ENCODE results near the gene FAM222B.
"Not testable (repeated sequence)": the region's sequence is repeated elsewhere in the genome, so short reads cannot be mapped to it uniquely, and the experiment has no call there.

Gene FAM222B

DNA sequence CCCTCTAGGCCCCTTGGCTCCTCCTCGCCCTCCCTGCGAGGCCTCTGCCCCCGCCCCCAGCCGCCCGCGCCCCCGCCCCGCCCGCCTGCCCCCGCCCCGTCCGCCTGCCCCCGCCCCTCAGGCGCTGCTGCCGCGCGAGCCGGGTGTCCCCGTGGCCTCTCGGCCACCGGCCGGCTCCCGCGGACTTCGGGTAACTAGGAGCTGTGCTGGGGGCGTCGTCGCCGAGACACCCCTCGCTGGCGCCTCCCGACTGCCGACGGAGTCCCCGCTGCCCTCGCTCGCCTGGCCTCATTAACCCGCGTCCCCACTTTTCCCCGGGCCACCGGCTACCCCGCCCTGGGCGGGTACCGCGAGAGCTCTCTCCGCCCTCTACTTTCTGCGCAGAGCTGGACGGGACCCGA lies 116.4 kb downstream of the FAM222B start, which contains the start of gene TLCD1:
Gene TLCD1 (minus strand): TSS at position 8 of the 401 bp plus-strand sequence. CDS start 136 bp downstream, outside the sequence.
- DNase-seq, result peak; percentile 80

DNA sequence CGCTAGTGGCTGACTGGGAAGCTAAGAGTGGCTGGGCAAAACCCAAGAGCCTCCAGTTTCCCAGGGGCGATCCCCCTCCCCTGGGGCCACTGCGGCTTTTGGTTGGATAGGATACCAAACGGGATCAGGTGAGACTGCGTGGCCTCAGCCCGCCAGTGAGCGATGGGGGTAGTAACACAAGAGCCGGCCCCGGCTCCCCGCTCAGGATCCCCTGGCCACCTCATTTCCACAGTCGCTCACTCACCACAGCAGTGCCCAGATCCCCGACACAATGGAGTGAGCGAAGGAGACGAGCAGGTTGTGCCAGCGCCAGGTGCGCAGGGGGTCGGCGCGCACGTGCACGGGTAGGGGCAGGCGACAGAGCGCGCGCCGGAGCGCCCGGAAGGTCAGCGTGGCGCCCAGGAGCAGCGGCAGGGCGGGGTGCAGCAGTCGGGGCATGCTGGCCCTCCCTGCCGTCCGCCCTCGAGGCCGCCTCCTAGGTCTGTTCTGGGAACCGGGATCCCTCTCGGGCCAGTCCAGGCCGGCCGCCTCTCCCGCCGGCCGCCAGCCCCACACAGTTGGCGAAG lies 116.8 kb downstream of the FAM222B start:
- DNase-seq, result peak; percentile 77

GRCh38 chr17:28725166-28725659 lies 117.4 kb downstream of the FAM222B start:
- no peak for DNase-seq

GRCh38 chr17:28724500-28725165 lies 118.0 kb downstream of the FAM222B start:
- no peak for DNase-seq

- DNase-seq, result not testable (repeated sequence)
Observed at GRCh38 chr17:28723836-28724499, 118.6 kb downstream of the FAM222B start.

DNA sequence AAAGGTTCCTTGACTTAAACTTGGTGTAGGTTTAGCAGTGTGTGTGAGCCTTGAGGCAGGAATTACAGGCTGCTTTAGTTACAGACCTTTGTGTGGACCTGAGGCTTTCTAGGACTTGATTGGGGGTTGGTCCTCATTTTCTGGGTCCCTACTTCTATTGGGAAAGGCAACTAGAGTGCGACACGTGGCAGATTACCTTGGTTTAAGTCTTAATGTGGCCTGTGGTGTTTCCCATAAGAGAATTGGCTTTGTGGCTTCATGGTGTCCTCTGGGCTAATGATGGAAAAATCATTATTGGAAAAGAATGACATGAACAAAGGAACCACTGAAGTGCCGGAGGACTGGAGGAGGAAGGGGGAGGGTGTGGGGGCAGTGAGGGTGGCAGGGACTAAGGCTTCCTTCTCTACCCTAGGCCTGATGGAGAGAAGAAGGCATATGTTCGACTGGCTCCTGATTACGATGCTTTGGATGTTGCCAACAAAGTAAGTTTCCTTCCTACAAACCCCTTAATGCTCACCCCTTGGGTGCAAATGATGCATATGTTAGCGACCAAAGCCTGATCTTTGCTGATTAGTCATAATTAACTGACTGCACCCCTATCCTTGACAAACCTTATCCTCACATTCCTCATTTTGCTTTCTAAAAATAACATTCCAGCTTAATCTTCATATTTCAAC lies 119.3 kb downstream of the FAM222B start:
- DNase-seq, result no peak

- no peak for DNase-seq
Observed at GRCh38 chr17:28722417-28723158, 120.0 kb downstream of the FAM222B start.

DNA sequence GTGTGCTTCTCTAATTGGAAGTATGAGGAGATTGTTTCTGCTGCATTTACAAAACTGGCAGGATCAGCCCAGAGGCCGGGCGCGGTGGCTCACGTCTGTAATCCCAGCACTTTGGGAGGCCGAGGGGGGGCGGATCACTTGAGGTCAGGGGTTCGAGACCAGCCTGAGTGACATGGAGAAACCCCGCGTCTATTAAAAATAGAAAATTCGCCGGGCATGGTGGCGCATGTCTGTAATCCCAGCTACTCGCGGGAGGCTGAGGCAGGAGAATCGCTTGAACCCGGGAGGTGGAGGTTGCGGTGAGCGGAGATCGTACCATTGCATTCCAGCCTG lies 121.6 kb downstream of the FAM222B start:
- DNase-seq, result not testable (repeated sequence)

DNA sequence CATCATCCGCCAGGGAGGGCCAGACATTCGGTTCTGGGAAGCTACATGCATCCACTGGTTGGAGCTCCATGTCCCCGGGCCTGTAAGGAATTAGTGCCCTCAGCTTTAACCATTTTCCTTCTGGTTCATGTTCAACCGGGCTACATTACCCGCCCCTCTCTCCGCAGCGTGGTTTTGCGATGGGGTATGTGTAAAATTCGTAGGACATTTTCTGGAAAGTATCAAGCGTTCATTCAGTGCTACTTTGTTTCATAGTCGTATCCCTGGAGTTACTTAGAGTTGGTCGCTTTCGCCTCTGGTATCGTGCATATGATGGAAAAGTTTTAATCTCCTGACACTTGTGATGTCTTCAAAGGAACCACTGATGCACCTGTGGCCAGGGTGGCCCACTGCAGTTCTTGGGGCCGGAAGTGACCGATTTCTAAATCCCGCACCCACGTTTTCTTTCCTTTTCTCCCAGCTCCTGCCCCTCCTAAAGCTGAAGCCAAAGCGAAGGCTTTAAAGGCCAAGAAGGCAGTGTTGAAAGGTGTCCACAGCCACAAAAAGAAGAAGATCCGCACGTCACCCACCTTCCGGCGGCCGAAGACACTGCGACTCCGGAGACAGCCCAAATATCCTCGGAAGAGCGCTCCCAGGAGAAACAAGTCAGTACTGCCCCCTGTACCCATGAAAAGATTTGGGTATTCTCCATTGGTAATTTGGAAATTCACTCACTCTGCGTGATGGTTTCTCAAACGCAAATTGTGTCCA lies 122.2 kb downstream of the FAM222B start:
- DNase-seq, result peak; percentile 62

GRCh38 chr17:28719021-28719433 lies 123.6 kb downstream of the FAM222B start:
- DNase-seq, result no peak

DNA sequence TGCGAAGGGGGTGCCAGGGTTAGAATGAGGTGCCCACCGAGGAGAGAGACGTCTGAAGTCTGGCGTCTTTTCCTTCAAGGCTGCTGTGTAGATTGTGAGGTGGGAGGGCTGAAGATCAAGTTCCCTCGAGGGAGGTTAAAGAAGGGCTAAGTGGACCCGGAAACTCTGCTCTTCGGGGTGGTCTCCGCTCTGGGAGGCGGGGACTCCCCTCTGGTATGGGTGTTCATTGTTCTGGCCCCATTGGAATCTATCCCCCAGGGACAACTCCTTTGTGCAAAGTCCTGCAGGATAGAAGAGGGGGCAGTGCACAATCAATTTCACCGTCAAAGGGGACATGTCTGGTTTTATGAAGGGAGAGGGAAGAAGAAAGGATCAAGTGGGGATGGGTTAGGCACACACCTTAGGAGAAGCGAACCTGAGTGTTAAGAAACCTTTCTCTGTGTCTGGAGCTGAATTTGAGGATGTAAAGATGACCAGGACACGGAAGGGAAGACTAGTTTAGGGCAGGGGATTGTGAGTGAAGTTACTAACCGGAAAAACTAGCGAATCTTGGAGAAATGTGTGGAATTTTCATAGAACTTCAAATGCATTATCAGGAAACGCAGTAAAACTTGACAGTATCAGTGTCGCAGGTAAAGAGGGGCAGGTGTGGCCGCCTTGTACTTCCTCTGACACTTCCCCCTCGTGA lies 124.1 kb downstream of the FAM222B start:
- DNase-seq, result no peak

- DNase-seq, result no peak
Observed at GRCh38 chr17:28717578-28718332, 124.8 kb downstream of the FAM222B start, which contains the start of gene RAB34. RAB34 (minus strand) TSS chr17:28717868; CDS start chr17:28717266, 602 bp downstream.

- no peak for DNase-seq
Observed at GRCh38 chr17:28716740-28717577, 125.6 kb downstream of the FAM222B start.

- no peak for DNase-seq
Observed at GRCh38 chr17:28715217-28715616, 127.4 kb downstream of the FAM222B start.

GRCh38 chr17:28714281-28714680 lies 128.3 kb downstream of the FAM222B start:
- no peak for DNase-seq

DNA sequence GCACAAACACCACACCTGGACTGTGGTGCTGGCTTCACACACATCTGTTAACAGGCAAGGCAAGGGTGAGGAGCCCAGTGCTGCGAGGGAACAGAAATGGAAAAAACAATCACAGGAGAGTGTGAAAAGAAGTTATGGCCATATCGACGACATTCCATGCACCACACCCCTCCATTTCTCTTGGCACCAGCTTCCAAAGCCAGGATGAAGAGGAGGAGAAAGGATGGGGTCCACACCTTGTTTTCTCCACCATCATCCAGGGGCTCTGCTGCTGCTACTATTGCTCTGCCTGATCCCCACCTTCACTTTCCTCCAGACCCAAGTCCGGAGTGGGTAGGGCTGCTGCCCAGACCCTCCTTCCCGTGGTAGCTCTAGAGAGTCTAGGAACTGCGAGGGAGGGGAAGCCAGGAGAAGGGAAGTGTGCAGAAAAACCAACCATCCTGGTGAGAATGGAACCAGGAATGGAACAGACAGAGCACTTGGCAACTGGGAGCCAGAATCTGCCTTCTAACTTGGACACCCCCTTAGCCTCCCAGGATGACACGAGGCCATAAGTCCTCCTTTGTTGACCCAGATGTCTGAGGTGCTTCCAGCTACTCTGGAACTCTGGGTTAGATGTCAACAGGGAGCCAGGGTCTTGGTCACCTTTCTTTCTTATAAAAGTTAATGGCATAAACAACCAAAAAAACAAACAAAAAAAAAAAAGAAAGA lies 129.7 kb downstream of the FAM222B start:
- no peak for DNase-seq

DNA sequence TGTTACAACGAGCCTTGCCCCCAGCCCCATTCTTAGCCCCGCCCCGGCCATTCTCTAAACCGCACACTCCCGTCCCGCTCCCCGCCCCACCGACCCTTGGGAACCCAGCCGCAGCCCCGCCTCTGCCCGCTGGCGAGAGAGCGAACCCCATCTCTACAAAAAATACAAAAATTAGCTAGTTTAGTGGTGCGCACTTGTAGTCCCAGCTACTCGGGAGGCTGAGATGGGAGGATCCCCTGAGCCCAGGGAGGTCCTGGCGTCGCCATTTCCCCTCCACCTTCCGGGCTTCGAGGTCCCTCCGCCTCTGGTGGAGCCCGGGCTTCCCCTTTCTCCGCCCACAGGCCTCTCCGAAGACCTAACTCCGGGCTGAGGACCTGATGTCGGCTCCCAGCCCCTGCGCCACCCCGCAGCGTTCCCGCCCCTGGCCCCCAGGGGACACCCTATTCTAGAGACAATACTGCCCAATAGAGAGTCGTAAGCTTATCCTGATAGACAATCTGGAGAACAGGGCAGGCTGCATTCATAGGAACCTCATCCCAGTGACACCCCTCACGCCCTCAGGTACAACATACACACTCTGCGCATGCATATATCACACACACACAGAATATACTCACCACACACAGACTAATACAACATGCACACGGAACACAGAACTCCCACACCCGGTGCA lies 130.4 kb downstream of the FAM222B start:
- DNase-seq, result peak; percentile 68

- DNase-seq, result no peak
Observed at GRCh38 chr17:28711723-28712031, 130.9 kb downstream of the FAM222B start, which contains the start of gene PROCA1. PROCA1 (minus strand) TSS chr17:28711888; CDS start chr17:28711660, 228 bp downstream.
